H9 (cell line): ENCODE results near the gene RAB43. TPM values are rescaled to one million over a fixed set of nuclear protein-coding genes. Genes with fewer than 3 reads are reported as not detected.

Experiments used
- DNase-seq: peaks from one replicate; pipeline ENCODE4 v3.0.0-alpha.2; 2017
- H2AFZ ChIP-seq: one replicate; pipeline ENCODE4 v1.6.1; 2013; ENCODE audit warnings: mild to moderate bottlenecking, low read length, control low read depth, moderate library complexity
- H2AK5ac ChIP-seq: 2 replicates; pipeline ENCODE4 v1.6.1; 2013; ENCODE audit warnings: low read length, control low read depth, mixed read lengths; ENCODE audit not compliant: insufficient read length
- H2BK120ac ChIP-seq: one replicate; pipeline ENCODE4 v1.6.1; 2013; ENCODE audit warnings: low read depth, mild to moderate bottlenecking, low read length, control low read depth, inconsistent platforms; ENCODE audit not compliant: poor library complexity, severe bottlenecking
- H2BK12ac ChIP-seq: 2 replicates; pipeline ENCODE4 v1.6.1; 2013; ENCODE audit warnings: low read length, control low read depth, mixed read lengths, low read depth; ENCODE audit not compliant: insufficient read length
- H2BK15ac ChIP-seq: 2 replicates; pipeline ENCODE4 v1.6.1; 2013; ENCODE audit warnings: low read depth, low read length, control low read depth
- H2BK20ac ChIP-seq: one replicate; pipeline ENCODE4 v1.6.1; 2013; ENCODE audit warnings: low read depth, mild to moderate bottlenecking, low read length, control low read depth, inconsistent platforms; ENCODE audit not compliant: poor library complexity, severe bottlenecking
- H2BK5ac ChIP-seq: 2 replicates; pipeline ENCODE4 v1.6.1; 2013; ENCODE audit warnings: low read length, control low read depth, mixed read lengths; ENCODE audit not compliant: insufficient read length
- H3K14ac ChIP-seq: 2 replicates; pipeline ENCODE4 v1.6.1; 2013; ENCODE audit warnings: low read length, control low read depth; ENCODE audit not compliant: insufficient read depth
- H3K18ac ChIP-seq: 2 replicates; pipeline ENCODE4 v1.6.1; 2013; ENCODE audit warnings: low read depth, mild to moderate bottlenecking, mixed read lengths, low read length, control low read depth; ENCODE audit not compliant: insufficient read length
- H3K23ac ChIP-seq: 2 replicates; pipeline ENCODE4 v1.6.1; 2013; ENCODE audit warnings: low read length, control low read depth, mixed read lengths, low read depth; ENCODE audit not compliant: insufficient read length
- H3K23me2 ChIP-seq: 2 replicates; pipeline ENCODE4 v1.6.1; 2013; ENCODE audit warnings: low read depth, mild to moderate bottlenecking, mixed read lengths, low read length, control low read depth; ENCODE audit not compliant: insufficient read length, poor library complexity, severe bottlenecking
- H3K27ac ChIP-seq: 2 replicates; pipeline ENCODE4 v1.5.1; 2013; ENCODE audit warnings: low read length, control low read depth, mixed read lengths, low read depth; ENCODE audit not compliant: insufficient read length
- H3K27me3 ChIP-seq: 2 replicates; pipeline ENCODE4 v1.6.1; 2013; ENCODE audit warnings: low read length, control low read depth, inconsistent platforms; ENCODE audit not compliant: insufficient read depth
- H3K4ac ChIP-seq: 2 replicates; pipeline ENCODE4 v1.6.1; 2013; ENCODE audit warnings: low read depth, mild to moderate bottlenecking, control low read depth, inconsistent platforms, low read length, moderate library complexity
- H3K4me1 ChIP-seq: 2 replicates; pipeline ENCODE4 v1.6.1; 2013; ENCODE audit warnings: low read length, control low read depth, inconsistent platforms; ENCODE audit not compliant: insufficient read depth
- H3K4me2 ChIP-seq: 2 replicates; pipeline ENCODE4 v1.6.1; 2013; ENCODE audit warnings: low read length, control low read depth, mixed read lengths; ENCODE audit not compliant: insufficient read length, insufficient read depth
- H3K56ac ChIP-seq: 2 replicates; pipeline ENCODE4 v1.6.1; 2013; ENCODE audit warnings: low read depth, mild to moderate bottlenecking, mixed read lengths, low read length, control low read depth; ENCODE audit not compliant: insufficient read length
- H3K79me1 ChIP-seq: 2 replicates; pipeline ENCODE4 v1.6.1; 2013; ENCODE audit warnings: low read depth, mild to moderate bottlenecking, moderate library complexity, low read length, control low read depth, inconsistent platforms; ENCODE audit not compliant: insufficient read depth, poor library complexity, severe bottlenecking
- H3K79me2 ChIP-seq: 2 replicates; pipeline ENCODE4 v1.6.1; 2013; ENCODE audit warnings: low read length, control low read depth, inconsistent platforms; ENCODE audit not compliant: insufficient read depth
- H3K9ac ChIP-seq: 2 replicates; pipeline ENCODE4 v1.6.1; 2013; ENCODE audit warnings: low read length, control low read depth, mixed read lengths; ENCODE audit not compliant: insufficient read length; ENCODE audit errors: extremely low read depth
- H3K9me3 ChIP-seq: one replicate; pipeline ENCODE4 v1.6.1; 2013; ENCODE audit warnings: low read depth, low read length, inconsistent platforms; ENCODE audit not compliant: control insufficient read depth
- H3T11ph ChIP-seq: one replicate; pipeline ENCODE4 v1.6.1; 2013; ENCODE audit warnings: mild to moderate bottlenecking, low read length, control low read depth, inconsistent platforms
- H4K20me1 ChIP-seq: one replicate; pipeline ENCODE4 v1.6.1; 2013; ENCODE audit not compliant: control insufficient read depth, insufficient read length, insufficient read depth
- H4K5ac ChIP-seq: 2 replicates; pipeline ENCODE4 v1.6.1; 2013; ENCODE audit warnings: low read depth, mild to moderate bottlenecking, mixed read lengths, low read length, control low read depth; ENCODE audit not compliant: insufficient read length
- H4K8ac ChIP-seq: replicated peaks from 2 replicates; pipeline ENCODE4 v1.6.1; 2013; ENCODE audit warnings: low read length, control low read depth, mixed read lengths, low read depth; ENCODE audit not compliant: insufficient read length
- H4K91ac ChIP-seq: 2 replicates; pipeline ENCODE4 v1.6.1; 2013; ENCODE audit warnings: low read depth, mild to moderate bottlenecking, moderate library complexity, mixed read lengths, low read length, control low read depth; ENCODE audit not compliant: insufficient read length
- H3K27ac Mint-ChIP-seq, 3 experiments: 2 replicates in 2 of 3; 3 replicates in 1 of 3; pipeline ENCODE4 v1.8.0; 2020 to 2021; ENCODE audit warnings: mixed read lengths in 3 of 3, mild to moderate bottlenecking in 1 of 3, moderate library complexity in 1 of 3
- H3K27me3 Mint-ChIP-seq: 2 replicates; pipeline ENCODE4 v1.8.0; 2021; ENCODE audit warnings: low read depth, mild to moderate bottlenecking, moderate library complexity, mixed read lengths
- H3K36me3 Mint-ChIP-seq, 3 experiments: 2 replicates in 2 of 3; 3 replicates in 1 of 3; pipeline ENCODE4 v1.8.0; 2020 to 2021; ENCODE audit warnings: low read depth in 3 of 3, mixed read lengths in 3 of 3; ENCODE audit not compliant: insufficient read depth in 1 of 3
- H3K4me1 Mint-ChIP-seq, 2 experiments: 2 replicates each; pipeline ENCODE4 v1.8.0; 2020; ENCODE audit warnings: mixed read lengths in 2 of 2
- H3K4me3 Mint-ChIP-seq, 2 experiments: 2 replicates in 1 of 2; 3 replicates in 1 of 2; pipeline ENCODE4 v1.8.0; 2020 to 2021; ENCODE audit warnings: mild to moderate bottlenecking in 2 of 2, mixed read lengths in 2 of 2, moderate library complexity in 1 of 2
- H3K9me3 Mint-ChIP-seq, 2 experiments: 2 replicates in 1 of 2; 3 replicates in 1 of 2; pipeline ENCODE4 v1.8.0; 2020; ENCODE audit warnings: mild to moderate bottlenecking in 2 of 2, mixed read lengths in 2 of 2, moderate library complexity in 1 of 2
- WGBS: extraction: QIAGEN DNeasy Blood & Tissue Kit; methylation state at CpG from one replicate; pipeline ENCODE4 v1.1.7; 2013; ENCODE audit warnings: missing lambda C conversion rate, low lambda C conversion rate, mixed read lengths; ENCODE audit not compliant: insufficient read length; ENCODE audit errors: extremely low coverage; 5-methylcytosine and 5-hydroxymethylcytosine counted together
- total RNA-seq: library from RNA; stranded (reverse); gene quantifications from 2 replicates; pipeline ENCODE4 v1.2.1, GENCODE V29; 2021
- TF ChIP-seq, protein P1 (sequence below): fragments of 200-600 bp; sonication (generic); conservative IDR thresholded peaks from 3 replicates; pipeline ENCODE4 v1.8.0; 2021; ENCODE audit warnings: antibody characterized with exemption, mild to moderate bottlenecking

Gene RAB43
- total RNA-seq, 1 experiment from 2014 or later: 13.6 TPM

DNA sequence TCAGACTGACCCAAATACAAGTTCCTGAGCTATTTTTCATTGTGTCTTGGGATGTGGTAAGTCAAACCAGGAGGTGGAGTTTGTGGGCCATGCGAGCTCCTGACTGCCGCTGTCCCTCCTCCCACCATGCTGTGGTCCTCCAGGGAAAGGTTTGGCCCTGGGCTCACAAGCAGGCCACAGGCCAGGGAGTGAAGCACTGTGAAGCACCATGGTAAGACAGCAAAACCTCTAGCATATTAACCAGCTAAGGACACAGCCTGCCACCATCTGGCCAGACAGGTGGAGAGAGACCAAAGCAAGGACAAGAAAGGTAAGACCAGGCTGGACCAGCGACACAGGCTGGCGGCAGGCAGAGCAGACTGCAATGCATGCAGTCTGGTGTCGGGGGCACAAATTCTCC lies 15.3 kb downstream of the RAB43 start:
- peaks cover 2% of the 10 kb centered on the region; the same call in 1 of the 2 replicates for H3K79me2 ChIP-seq
- H3K9me3 ChIP-seq: no peaks in the 10 kb centered on the region
- no CpG with 5 or more reads among the region's 5 CpGs for WGBS
- no peak overlapping the region for H3K14ac ChIP-seq
- H3K27ac Mint-ChIP-seq: no peak overlapping the region
- no peak overlapping the region for H3K23ac ChIP-seq
- no peak overlapping the region for H2BK5ac ChIP-seq
- H3K36me3 Mint-ChIP-seq: peaks cover 4 to 9% (median 6%) of the 10 kb centered on the region in 3 experiments; a peak in 5 of 7 replicates
- no peak overlapping the region for H2BK120ac ChIP-seq
- H3K27me3 Mint-ChIP-seq: no peaks in the 10 kb centered on the region
- H3K4ac ChIP-seq: no peak overlapping the region
- H4K91ac ChIP-seq: no peak overlapping the region
- no peak overlapping the region for H4K5ac ChIP-seq
- H3K4me3 Mint-ChIP-seq: no peak overlapping the region
- H3K9me3 Mint-ChIP-seq: no peaks in the 10 kb centered on the region
- DNase-seq: no peak
- H3T11ph ChIP-seq: no peak overlapping the region
- no peaks in the 10 kb centered on the region for H3K4me1 ChIP-seq
- no peak overlapping the region for H3K56ac ChIP-seq
- no peaks in the 10 kb centered on the region for H4K20me1 ChIP-seq
- H3K9ac ChIP-seq: no peak overlapping the region
- no peak overlapping the region for H2AK5ac ChIP-seq
- no peaks in the 10 kb centered on the region; a peak in 1 of 4 replicates for H3K4me1 Mint-ChIP-seq
- no peak overlapping the region for H3K4me2 ChIP-seq
- no peak overlapping the region for H3K27ac ChIP-seq
- H2AFZ ChIP-seq: no peak overlapping the region
- no peak overlapping the region for H4K8ac ChIP-seq
- no peak overlapping the region for H3K18ac ChIP-seq
- H3K79me1 ChIP-seq: no peaks in the 10 kb centered on the region
- no peaks in the 10 kb centered on the region for H3K27me3 ChIP-seq
- no peak overlapping the region for H2BK20ac ChIP-seq
- TF ChIP-seq, protein P1, sequence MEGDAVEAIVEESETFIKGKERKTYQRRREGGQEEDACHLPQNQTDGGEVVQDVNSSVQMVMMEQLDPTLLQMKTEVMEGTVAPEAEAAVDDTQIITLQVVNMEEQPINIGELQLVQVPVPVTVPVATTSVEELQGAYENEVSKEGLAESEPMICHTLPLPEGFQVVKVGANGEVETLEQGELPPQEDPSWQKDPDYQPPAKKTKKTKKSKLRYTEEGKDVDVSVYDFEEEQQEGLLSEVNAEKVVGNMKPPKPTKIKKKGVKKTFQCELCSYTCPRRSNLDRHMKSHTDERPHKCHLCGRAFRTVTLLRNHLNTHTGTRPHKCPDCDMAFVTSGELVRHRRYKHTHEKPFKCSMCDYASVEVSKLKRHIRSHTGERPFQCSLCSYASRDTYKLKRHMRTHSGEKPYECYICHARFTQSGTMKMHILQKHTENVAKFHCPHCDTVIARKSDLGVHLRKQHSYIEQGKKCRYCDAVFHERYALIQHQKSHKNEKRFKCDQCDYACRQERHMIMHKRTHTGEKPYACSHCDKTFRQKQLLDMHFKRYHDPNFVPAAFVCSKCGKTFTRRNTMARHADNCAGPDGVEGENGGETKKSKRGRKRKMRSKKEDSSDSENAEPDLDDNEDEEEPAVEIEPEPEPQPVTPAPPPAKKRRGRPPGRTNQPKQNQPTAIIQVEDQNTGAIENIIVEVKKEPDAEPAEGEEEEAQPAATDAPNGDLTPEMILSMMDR: no peak
- no peaks in the 10 kb centered on the region for H3K23me2 ChIP-seq
- H2BK12ac ChIP-seq: no peak overlapping the region
- no peak overlapping the region for H2BK15ac ChIP-seq
